Fibroblast of the aortic adventitia (primary cell): ENCODE results near the gene PPP6R2. TPM values are rescaled to one million over a fixed set of nuclear protein-coding genes. Genes with fewer than 3 reads are reported as not detected.

Experiments used
- DNase-seq: peaks from one replicate; pipeline ENCODE4 v3.0.0-alpha.2; 2010; ENCODE audit warnings: low read depth
- H3K4me3 ChIP-seq: 2 replicates; pipeline ENCODE4 v1.5.1; 2011; ENCODE audit warnings: low read depth, mild to moderate bottlenecking, control low read depth, low read length, moderate library complexity
- CTCF ChIP-seq: IDR thresholded peaks from 2 replicates; pipeline ENCODE4 v1.5.1; 2011; ENCODE audit warnings: mild to moderate bottlenecking, low read length, control low read depth, inconsistent platforms; ENCODE audit not compliant: insufficient read depth
- total RNA-seq: library from RNA; depleted of rRNA; stranded (reverse); fragments of >200 nt; gene quantifications from 2 replicates; pipeline ENCODE4 v1.2.3, GENCODE V29; 2012; ENCODE audit warnings: low replicate concordance

Gene PPP6R2
- total RNA-seq, 1 donor, result 38.5 TPM

GRCh38 chr22:50471962-50472361 lies 128.8 kb downstream of the PPP6R2 start:
- no peak for TF ChIP-seq CTCF
- DNase-seq, result no peak
- no peak overlapping the region for H3K4me3 ChIP-seq

- H3K4me3 ChIP-seq, result peak overlapping the region; percentile 74
- no peak for DNase-seq
- TF ChIP-seq CTCF, result peak; percentile 32
These were observed 130.0 kb downstream of the PPP6R2 start for GRCh38 chr22:50473088-50473487.

- peak; percentile 50 for DNase-seq
- H3K4me3 ChIP-seq, result peak overlapping the region; percentile 74
- no peak for TF ChIP-seq CTCF
These were observed 130.9 kb downstream of the PPP6R2 start for GRCh38 chr22:50473855-50474671.

GRCh38 chr22:50474710-50475651 lies 131.9 kb downstream of the PPP6R2 start, which contains the start of gene SBF1:
SBF1 (minus strand) TSS chr22:50475035; CDS start chr22:50474840, 195 bp downstream.
- peak; percentile 82 for DNase-seq
- peak within 1 kb of the TSS; percentile 74 for H3K4me3 ChIP-seq
- TF ChIP-seq CTCF, result no peak

GRCh38 chr22:50475652-50476002 lies 132.5 kb downstream of the PPP6R2 start:
- no peak for DNase-seq
- no peak overlapping the region for H3K4me3 ChIP-seq
- no peak for TF ChIP-seq CTCF

GRCh38 chr22:50476868-50477267 lies 133.7 kb downstream of the PPP6R2 start:
- TF ChIP-seq CTCF, result no peak
- DNase-seq, result no peak
- H3K4me3 ChIP-seq, result no peak overlapping the region
